ENCODE data around the gene VPREB3.

The VPREB3 gene, protein sequence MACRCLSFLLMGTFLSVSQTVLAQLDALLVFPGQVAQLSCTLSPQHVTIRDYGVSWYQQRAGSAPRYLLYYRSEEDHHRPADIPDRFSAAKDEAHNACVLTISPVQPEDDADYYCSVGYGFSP

DNA sequence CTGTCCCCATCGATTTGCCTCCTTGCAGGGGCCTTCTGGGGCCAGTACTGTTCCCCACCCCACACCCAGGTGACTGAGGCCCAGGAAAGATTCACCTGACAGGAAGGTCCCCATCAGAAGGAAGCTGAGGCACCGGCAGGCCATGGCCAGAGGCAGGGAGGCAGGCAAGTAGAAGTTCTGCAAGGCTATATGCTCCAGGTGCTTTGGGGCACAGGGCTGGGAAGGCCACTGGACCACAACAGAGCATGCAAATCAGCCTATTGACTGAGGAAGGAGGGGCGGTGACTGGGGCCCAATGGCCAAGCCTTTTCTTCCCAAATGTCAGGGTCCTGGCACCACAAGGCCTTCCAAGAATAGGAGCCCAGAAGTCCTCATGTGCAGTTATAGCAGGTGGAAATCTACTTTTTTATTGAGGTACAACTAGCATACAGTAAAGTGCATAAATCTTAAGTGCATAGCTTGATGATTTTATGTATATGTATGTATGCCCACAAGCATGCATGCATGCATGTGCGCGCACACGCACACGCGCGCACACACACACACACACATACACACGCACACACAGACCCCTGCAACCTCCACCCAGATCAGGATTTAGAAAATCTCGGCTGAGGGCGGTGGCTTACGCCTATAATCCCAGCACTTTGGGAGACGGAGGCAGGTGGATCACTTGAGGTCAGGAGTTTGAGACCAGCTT is at the start of gene VPREB3:
VPREB3 (minus strand) TSS at position 206 of the 700 bp plus-strand sequence; CDS start at position 144, 62 bp downstream.
- TF ChIP-seq, protein P1, sequence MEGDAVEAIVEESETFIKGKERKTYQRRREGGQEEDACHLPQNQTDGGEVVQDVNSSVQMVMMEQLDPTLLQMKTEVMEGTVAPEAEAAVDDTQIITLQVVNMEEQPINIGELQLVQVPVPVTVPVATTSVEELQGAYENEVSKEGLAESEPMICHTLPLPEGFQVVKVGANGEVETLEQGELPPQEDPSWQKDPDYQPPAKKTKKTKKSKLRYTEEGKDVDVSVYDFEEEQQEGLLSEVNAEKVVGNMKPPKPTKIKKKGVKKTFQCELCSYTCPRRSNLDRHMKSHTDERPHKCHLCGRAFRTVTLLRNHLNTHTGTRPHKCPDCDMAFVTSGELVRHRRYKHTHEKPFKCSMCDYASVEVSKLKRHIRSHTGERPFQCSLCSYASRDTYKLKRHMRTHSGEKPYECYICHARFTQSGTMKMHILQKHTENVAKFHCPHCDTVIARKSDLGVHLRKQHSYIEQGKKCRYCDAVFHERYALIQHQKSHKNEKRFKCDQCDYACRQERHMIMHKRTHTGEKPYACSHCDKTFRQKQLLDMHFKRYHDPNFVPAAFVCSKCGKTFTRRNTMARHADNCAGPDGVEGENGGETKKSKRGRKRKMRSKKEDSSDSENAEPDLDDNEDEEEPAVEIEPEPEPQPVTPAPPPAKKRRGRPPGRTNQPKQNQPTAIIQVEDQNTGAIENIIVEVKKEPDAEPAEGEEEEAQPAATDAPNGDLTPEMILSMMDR (IDR thresholded peaks at IDR 0.05; ENCODE audit: low read depth, low read length) = no peak
- no peak for DNase-seq (ENCODE audit: low read depth in 2 of 2)
- no peak within 1 kb of the TSS for H3K4me3 ChIP-seq (replicated peaks in 1 of 2; ENCODE audit: low read depth in 2 of 2, low read length in 2 of 2)

DNA sequence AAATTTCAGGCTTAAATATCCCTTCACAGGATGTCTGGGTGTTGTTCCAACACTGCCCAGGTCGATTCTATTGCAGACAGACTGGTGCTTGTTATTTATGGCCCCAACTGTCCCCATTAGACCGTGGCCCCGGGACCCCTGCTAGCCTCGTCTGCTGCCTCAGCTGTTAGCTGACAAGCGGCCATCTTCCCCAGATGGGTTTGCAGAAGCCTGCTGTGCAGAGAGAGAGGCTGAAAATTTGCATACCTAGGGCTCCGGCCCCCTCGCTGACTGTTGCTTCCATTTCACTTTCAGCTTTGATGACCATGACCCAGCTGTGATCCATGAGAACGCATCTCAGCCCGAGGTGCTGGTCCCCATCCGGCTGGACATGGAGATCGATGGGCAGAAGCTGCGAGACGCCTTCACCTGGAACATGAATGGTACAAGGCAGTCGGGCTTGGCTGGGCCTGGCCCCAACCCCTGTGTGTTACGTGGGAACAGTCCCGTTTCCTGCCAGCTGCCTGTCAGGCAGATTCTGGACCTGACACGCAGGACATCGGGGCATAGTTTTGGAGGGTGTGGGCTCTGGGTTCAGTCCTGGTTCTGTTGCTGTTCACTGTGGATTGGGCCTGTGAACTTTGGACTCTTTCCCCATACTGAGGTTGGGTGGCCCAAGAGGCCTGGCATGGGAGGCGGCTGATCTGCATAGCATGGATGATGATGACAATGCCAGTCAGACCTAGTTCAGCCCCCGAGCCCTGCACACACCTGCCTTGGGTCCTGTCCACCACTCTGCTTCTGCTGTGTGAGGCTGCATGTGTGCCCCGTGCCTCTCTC is 49.0 kb upstream of the VPREB3 start:
- TF ChIP-seq, protein P1 (IDR thresholded peaks at IDR 0.05; ENCODE audit: low read depth, low read length) = no peak
- no peak for DNase-seq (ENCODE audit: low read depth in 2 of 2)
- H3K4me3 ChIP-seq (replicated peaks in 1 of 2; ENCODE audit: low read depth in 2 of 2, low read length in 2 of 2) = no peak overlapping the region

DNA sequence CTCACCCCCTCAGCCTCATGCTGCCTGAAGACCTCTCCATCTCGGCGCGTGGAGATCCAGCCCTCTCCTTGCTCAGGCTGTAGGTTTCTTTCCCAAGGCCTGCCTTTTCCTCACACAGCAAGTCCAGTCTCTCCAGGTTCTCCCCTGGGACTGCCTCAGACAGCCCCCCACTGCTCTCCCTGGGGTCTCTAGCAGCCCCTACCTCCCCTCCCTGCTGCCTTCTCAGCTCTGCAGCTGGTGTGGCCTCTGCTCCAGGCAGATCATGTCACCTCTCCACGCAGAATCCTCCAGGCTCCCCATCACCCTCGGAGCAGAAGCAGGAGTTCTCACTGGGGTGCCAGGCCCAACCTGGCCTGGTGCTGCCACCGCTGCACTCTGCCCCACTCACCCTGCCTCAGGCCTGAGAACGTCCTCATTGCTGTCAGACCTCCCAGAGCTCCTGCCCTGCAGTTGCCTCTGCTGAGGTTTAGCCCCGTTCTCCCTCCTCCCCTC is 47.7 kb upstream of the VPREB3 start:
- DNase-seq (ENCODE audit: low read depth in 2 of 2) = no peak

GRCh38 chr22:23801238-23801821 is 47.1 kb upstream of the VPREB3 start:
- no peak for DNase-seq (ENCODE audit: low read depth in 2 of 2)
- TF ChIP-seq, protein P1 (IDR thresholded peaks at IDR 0.05; ENCODE audit: low read depth, low read length) = no peak
- no peak overlapping the region for H3K4me3 ChIP-seq (replicated peaks in 1 of 2; ENCODE audit: low read depth in 2 of 2, low read length in 2 of 2)

More for the DNA sequence above, 47.7 kb upstream of the VPREB3 start:
- TF ChIP-seq, protein P1 (IDR thresholded peaks at IDR 0.05; ENCODE audit: low read depth, low read length) = no peak
- no peak overlapping the region for H3K4me3 ChIP-seq (replicated peaks in 1 of 2; ENCODE audit: low read depth in 2 of 2, low read length in 2 of 2)

DNA sequence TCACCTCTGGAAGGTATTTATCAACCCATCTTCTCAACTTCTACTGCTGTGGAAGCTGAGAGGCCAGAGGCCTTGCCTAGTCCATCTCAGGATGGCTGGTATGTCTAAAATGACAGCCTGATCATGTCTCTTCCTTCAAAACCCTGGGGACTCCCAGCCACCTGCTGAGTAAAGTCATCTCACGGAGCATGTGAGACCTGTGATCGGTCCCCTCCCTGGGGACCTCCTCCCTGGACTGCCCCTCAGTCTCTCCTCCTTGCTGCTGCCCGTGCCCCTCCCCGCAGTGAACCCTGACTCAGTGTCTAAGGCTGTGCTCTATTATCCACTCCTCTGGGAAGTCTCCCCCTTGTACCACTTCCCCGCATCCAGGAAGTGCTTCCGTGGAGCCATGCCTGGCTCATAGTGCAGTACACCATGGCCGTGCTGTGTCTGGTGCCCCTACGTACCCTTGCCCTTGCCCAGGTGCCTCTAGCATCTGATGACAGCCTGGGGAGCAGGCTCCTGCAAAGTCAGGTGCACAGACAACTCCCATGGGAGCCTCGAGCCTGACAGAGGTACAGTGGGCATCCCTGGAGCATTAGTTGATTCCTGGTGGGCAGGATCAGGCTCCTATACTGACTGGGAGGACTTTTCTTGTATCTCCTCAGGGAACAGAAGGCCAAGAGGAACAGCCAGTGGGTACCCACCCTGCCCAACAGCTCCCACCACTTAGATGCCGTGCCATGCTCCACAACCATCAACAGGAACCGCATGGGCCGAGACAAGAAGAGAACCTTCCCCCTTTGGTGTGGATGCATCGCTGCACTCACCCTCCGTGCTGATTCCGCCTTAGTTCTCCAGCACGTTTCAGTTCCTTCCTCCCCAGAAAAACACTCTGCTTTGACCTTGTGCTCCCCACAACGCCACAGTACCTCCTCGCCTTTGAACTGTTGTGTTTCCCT is 46.3 kb upstream of the VPREB3 start:
- H3K4me3 ChIP-seq (replicated peaks in 1 of 2; ENCODE audit: low read depth in 2 of 2, low read length in 2 of 2) = no peak overlapping the region
- DNase-seq (ENCODE audit: low read depth in 2 of 2) = no peak
- TF ChIP-seq, protein P1 (IDR thresholded peaks at IDR 0.05; ENCODE audit: low read depth, low read length) = no peak
